HEK293 (cell line): Measurements from ENCODE around the gene ZSCAN5B.

Experiments used
- CTCF ChIA-PET: fragments of 350-600 bp; formaldehyde crosslinking; extraction: SDS; loops from one replicate; lab custom pipeline; 2021; ENCODE audit warnings: antibody characterized with exemption; lab: Yijun Ruan, JAX
- POLR2A ChIA-PET: fragments of 300-600 bp; formaldehyde crosslinking; extraction: SDS; loops from one replicate; lab custom pipeline; 2020; ENCODE audit warnings: antibody characterized with exemption, inconsistent platforms; lab: Yijun Ruan, JAX
- H3K27ac ChIP-seq: fragments of 200-500 bp; sonication (Bioruptor generic); 2 replicates; pipeline ENCODE4 v1.5.1; 2014; ENCODE audit warnings: low read depth, low read length, control low read depth, inconsistent platforms; ENCODE audit errors: extremely low read depth
- H3K36me3 ChIP-seq, 2 experiments: fragments of 200-500 bp in 1 of 2; sonication (Bioruptor generic) in 1 of 2; 1 replicate in 1 of 2; 2 replicates in 1 of 2; pipeline ENCODE4 v1.5.1; 2014 to 2017; ENCODE audit warnings: inconsistent platforms in 2 of 2, low read length in 2 of 2; ENCODE audit not compliant: control insufficient read depth in 2 of 2, insufficient read depth in 1 of 2
- H3K4me1 ChIP-seq: fragments of 200-500 bp; sonication (Bioruptor generic); 2 replicates; pipeline ENCODE4 v1.5.1; 2014; ENCODE audit warnings: mild to moderate bottlenecking, low read length, inconsistent platforms; ENCODE audit not compliant: control insufficient read depth, insufficient read depth
- H3K4me3 ChIP-seq: 2 replicates; pipeline ENCODE4 v1.5.1; 2011; ENCODE audit warnings: low read depth, mild to moderate bottlenecking, control low read depth, low read length, moderate library complexity
- H3K9me3 ChIP-seq: fragments of 200-500 bp; sonication (Bioruptor generic); 2 replicates; pipeline ENCODE4 v1.5.1; 2014; ENCODE audit warnings: low read depth, low read length, inconsistent platforms; ENCODE audit not compliant: control insufficient read depth, insufficient read depth
- EGR2 ChIP-seq: fragments of 450-650 bp; formaldehyde crosslinking; IDR thresholded peaks from 2 replicates; pipeline ENCODE4 v1.5.1; 2016; ENCODE audit warnings: low read depth, missing biosample characterization, missing genetic modification characterization
- IKZF3 ChIP-seq: fragments of 450-650 bp; IDR thresholded peaks from 2 replicates; pipeline ENCODE4 v1.5.0; 2018; ENCODE audit warnings: missing biosample characterization, mild to moderate bottlenecking, missing genetic modification characterization, moderate library complexity
- KLF10 ChIP-seq: fragments of 450-650 bp; IDR thresholded peaks from 2 replicates; pipeline ENCODE4 v1.5.1; 2018; ENCODE audit warnings: missing biosample characterization, mild to moderate bottlenecking, missing genetic modification characterization
- KLF16 ChIP-seq: fragments of 450-650 bp; formaldehyde crosslinking; IDR thresholded peaks from 2 replicates; pipeline ENCODE4 v1.5.1; 2017; ENCODE audit warnings: missing biosample characterization, missing genetic modification characterization
- OSR2 ChIP-seq: fragments of 450-650 bp; formaldehyde crosslinking; IDR thresholded peaks from 2 replicates; pipeline ENCODE4 v1.5.1; 2016; ENCODE audit warnings: missing biosample characterization, missing genetic modification characterization
- RBAK ChIP-seq: fragments of 450-650 bp; formaldehyde crosslinking; IDR thresholded peaks from 2 replicates; pipeline ENCODE4 v1.5.1; 2016; ENCODE audit warnings: missing biosample characterization, missing genetic modification characterization
- SP7 ChIP-seq: fragments of 450-650 bp; formaldehyde crosslinking; IDR thresholded peaks from 2 replicates; pipeline ENCODE4 v1.5.1; 2016; ENCODE audit warnings: missing biosample characterization, missing genetic modification characterization
- ZFHX2 ChIP-seq: fragments of 450-650 bp; formaldehyde crosslinking; conservative IDR thresholded peaks from 2 replicates; pipeline ENCODE4 v1.5.1; 2016; ENCODE audit warnings: missing biosample characterization, missing genetic modification characterization
- ZNF18 ChIP-seq: fragments of 450-650 bp; formaldehyde crosslinking; IDR thresholded peaks from 2 replicates; pipeline ENCODE4 v1.5.1; 2016; ENCODE audit warnings: missing biosample characterization, missing genetic modification characterization
- ZNF184 ChIP-seq: fragments of 450-650 bp; IDR thresholded peaks from 2 replicates; pipeline ENCODE4 v1.5.1; 2018; ENCODE audit warnings: missing biosample characterization, mild to moderate bottlenecking, missing genetic modification characterization
- ZNF211 ChIP-seq: fragments of 450-650 bp; formaldehyde crosslinking; IDR thresholded peaks from 2 replicates; pipeline ENCODE4 v1.5.1; 2016; ENCODE audit warnings: low read depth, missing biosample characterization, missing genetic modification characterization
- ZNF324 ChIP-seq: fragments of 450-650 bp; formaldehyde crosslinking; IDR thresholded peaks from 2 replicates; pipeline ENCODE4 v1.5.1; 2016; ENCODE audit warnings: missing biosample characterization, missing genetic modification characterization
- ZNF416 ChIP-seq: fragments of 450-650 bp; formaldehyde crosslinking; IDR thresholded peaks from 2 replicates; pipeline ENCODE4 v1.5.1; 2016; ENCODE audit warnings: missing biosample characterization, missing genetic modification characterization
- ZNF433 ChIP-seq: fragments of 450-650 bp; formaldehyde crosslinking; IDR thresholded peaks from 2 replicates; pipeline ENCODE4 v1.5.1; 2016; ENCODE audit warnings: missing biosample characterization, missing genetic modification characterization, low read depth
- ZNF449 ChIP-seq: fragments of 450-650 bp; formaldehyde crosslinking; IDR thresholded peaks from 2 replicates; pipeline ENCODE4 v1.5.1; 2017; ENCODE audit warnings: missing biosample characterization, mild to moderate bottlenecking, missing genetic modification characterization, moderate library complexity
- ZNF623 ChIP-seq: fragments of 450-650 bp; formaldehyde crosslinking; IDR thresholded peaks from 2 replicates; pipeline ENCODE4 v1.5.1; 2016; ENCODE audit warnings: missing biosample characterization, missing genetic modification characterization
- ZSCAN23 ChIP-seq: fragments of 450-650 bp; formaldehyde crosslinking; IDR thresholded peaks from 2 replicates; pipeline ENCODE4 v1.5.1; 2016; ENCODE audit warnings: missing biosample characterization, missing genetic modification characterization
- TF ChIP-seq, protein P1 (sequence below): fragments of 450-650 bp; formaldehyde crosslinking; IDR thresholded peaks from 2 replicates; pipeline ENCODE4 v1.5.1; 2016; ENCODE audit warnings: missing biosample characterization, missing genetic modification characterization
- TF ChIP-seq, protein P2 (sequence below): fragments of 450-650 bp; formaldehyde crosslinking; IDR thresholded peaks from 2 replicates; pipeline ENCODE4 v1.5.1; 2016; ENCODE audit warnings: missing biosample characterization, missing genetic modification characterization

Gene ZSCAN5B

DNA sequence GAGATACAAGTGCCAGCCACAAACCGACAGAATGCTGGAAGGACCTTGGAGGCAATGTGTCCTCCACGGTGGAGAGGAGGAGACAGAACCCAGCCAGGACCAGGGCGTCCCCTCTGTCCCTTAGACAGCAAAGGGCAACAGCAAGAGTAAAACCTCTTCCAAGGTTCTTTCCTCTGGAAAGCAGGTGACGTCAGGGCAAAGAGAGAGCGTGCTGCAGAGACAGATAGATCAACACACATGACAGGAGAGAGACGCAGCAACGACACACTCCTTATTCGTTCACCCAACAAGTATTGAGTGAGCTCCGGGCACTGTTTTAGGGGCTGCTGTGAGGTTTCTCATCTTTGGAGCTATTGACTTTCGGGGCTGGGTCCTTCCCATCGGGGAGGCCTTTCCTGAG, 23.0 kb downstream of the ZSCAN5B start:
- ChIA-PET POLR2A (no interaction called here), CTCF (interaction anchor here (0.6 to 7.7 kb wide), 3 partner anchors 33 to 107 kb away, joined by 3 to 36 read pairs (median 3); no protein-coding TSS in a partner anchor)
- H3K36me3 ChIP-seq: no peaks in the 10 kb centered on the region
- no peak overlapping the region for H3K27ac ChIP-seq
- no peaks in the 10 kb centered on the region for H3K9me3 ChIP-seq
- no peaks in the 10 kb centered on the region for H3K4me1 ChIP-seq
- TF ChIP-seq OSR2 (tag by site-specific recombination) (no peak), ZNF433 (tag by site-specific recombination) (no peak), ZNF416 (tag by site-specific recombination) (no peak), ZSCAN23 (tag by site-specific recombination) (no peak), ZNF449 (no peak), ZNF211 (tag by site-specific recombination) (no peak), ZNF184 (tag by site-specific recombination) (no peak), KLF10 (tag by site-specific recombination) (no peak), IKZF3 (tag by site-specific recombination) (no peak), RBAK (no peak), ZNF18 (no peak), ZNF623 (tag by site-specific recombination) (no peak)
- TF ChIP-seq, protein P1, sequence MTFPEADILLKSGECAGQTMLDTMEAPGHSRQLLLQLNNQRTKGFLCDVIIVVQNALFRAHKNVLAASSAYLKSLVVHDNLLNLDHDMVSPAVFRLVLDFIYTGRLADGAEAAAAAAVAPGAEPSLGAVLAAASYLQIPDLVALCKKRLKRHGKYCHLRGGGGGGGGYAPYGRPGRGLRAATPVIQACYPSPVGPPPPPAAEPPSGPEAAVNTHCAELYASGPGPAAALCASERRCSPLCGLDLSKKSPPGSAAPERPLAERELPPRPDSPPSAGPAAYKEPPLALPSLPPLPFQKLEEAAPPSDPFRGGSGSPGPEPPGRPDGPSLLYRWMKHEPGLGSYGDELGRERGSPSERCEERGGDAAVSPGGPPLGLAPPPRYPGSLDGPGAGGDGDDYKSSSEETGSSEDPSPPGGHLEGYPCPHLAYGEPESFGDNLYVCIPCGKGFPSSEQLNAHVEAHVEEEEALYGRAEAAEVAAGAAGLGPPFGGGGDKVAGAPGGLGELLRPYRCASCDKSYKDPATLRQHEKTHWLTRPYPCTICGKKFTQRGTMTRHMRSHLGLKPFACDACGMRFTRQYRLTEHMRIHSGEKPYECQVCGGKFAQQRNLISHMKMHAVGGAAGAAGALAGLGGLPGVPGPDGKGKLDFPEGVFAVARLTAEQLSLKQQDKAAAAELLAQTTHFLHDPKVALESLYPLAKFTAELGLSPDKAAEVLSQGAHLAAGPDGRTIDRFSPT (tag by site-specific recombination): no peak
- no peak overlapping the region for H3K4me3 ChIP-seq

GRCh38 chr19:56174086-56174485, 23.5 kb downstream of the ZSCAN5B start:
- TF ChIP-seq KLF16 (tag by site-specific recombination) (no peak), ZFHX2 (tag by site-specific recombination) (peak; percentile 91), ZNF324 (tag by site-specific recombination) (no peak), EGR2 (tag by site-specific recombination) (peak; percentile 95), SP7 (no peak)
- TF ChIP-seq, protein P1 (tag by site-specific recombination): no peak
- TF ChIP-seq, protein P2, sequence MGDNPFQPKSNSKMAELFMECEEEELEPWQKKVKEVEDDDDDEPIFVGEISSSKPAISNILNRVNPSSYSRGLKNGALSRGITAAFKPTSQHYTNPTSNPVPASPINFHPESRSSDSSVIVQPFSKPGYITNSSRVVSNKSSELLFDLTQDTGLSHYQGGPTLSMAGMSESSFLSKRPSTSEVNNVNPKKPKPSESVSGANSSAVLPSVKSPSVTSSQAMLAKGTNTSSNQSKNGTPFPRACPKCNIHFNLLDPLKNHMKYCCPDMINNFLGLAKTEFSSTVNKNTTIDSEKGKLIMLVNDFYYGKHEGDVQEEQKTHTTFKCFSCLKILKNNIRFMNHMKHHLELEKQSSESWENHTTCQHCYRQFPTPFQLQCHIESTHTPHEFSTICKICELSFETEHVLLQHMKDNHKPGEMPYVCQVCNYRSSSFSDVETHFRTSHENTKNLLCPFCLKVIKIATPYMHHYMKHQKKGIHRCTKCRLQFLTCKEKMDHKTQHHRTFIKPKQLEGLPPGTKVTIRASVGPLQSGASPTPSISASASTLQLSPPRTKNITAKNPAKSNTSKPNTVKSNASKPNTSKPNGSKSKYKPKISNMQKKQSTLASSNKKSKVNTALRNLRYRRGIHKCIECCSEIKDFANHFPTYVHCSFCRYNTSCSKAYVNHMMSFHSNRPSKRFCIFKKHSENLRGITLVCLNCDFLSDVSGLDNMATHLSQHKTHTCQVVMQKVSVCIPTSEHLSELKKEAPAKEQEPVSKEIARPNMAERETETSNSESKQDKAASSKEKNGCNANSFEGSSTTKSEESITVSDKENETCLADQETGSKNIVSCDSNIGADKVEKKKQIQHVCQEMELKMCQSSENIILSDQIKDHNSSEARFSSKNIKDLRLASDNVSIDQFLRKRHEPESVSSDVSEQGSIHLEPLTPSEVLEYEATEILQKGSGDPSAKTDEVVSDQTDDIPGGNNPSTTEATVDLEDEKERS (tag by site-specific recombination): no peak
- ChIA-PET POLR2A (no interaction called here), CTCF (interaction anchor here (0.6 to 7.7 kb wide), 5 partner anchors 33 to 159 kb away, joined by 3 to 36 read pairs (median 3); no protein-coding TSS in a partner anchor)
- Histone ChIP-seq H3K4me1 (no peaks in the 10 kb centered on the region), H3K4me3 (no peak overlapping the region), H3K27ac (no peak overlapping the region), H3K9me3 (no peaks in the 10 kb centered on the region), H3K36me3 (no peaks in the 10 kb centered on the region)
